22Rv1 (cell line): ENCODE data around the gene TMEM143.
"Not testable (repeated sequence)": the region's sequence is repeated elsewhere in the genome, so short reads cannot be mapped to it uniquely, and the experiment has no call there.

Source experiments
- ZFX ChIP-seq: fragments of 450-650 bp; IDR thresholded peaks from 2 replicates; pipeline ENCODE4 v1.6.1; 2017; ENCODE audit warnings: antibody characterized with exemption, borderline replicate concordance
- TF ChIP-seq, protein P1 (sequence below): fragments of 450-650 bp; IDR thresholded peaks from 2 replicates; pipeline ENCODE4 v1.5.1; 2017; ENCODE audit warnings: mild to moderate bottlenecking

DNA sequence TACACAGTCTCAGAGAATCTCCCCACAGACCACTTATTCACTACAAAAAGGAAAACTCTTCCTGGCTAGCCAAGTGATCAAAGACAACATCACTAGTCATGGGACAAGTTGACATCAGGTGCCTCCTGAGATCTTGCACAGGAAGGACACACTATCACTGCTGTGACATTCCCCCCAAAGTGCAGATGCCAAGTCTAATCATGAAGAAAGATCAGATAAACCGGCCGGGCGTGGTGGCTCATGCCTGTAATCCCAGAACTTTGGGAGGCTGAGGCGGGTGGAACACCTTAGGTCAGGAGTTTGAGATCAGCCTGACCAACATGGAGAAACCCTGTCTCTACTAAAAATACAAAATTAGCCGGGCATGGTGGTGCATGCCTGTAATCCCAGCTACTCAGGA lies 54.0 kb downstream of the TMEM143 start:
- TF ChIP-seq, protein P1, sequence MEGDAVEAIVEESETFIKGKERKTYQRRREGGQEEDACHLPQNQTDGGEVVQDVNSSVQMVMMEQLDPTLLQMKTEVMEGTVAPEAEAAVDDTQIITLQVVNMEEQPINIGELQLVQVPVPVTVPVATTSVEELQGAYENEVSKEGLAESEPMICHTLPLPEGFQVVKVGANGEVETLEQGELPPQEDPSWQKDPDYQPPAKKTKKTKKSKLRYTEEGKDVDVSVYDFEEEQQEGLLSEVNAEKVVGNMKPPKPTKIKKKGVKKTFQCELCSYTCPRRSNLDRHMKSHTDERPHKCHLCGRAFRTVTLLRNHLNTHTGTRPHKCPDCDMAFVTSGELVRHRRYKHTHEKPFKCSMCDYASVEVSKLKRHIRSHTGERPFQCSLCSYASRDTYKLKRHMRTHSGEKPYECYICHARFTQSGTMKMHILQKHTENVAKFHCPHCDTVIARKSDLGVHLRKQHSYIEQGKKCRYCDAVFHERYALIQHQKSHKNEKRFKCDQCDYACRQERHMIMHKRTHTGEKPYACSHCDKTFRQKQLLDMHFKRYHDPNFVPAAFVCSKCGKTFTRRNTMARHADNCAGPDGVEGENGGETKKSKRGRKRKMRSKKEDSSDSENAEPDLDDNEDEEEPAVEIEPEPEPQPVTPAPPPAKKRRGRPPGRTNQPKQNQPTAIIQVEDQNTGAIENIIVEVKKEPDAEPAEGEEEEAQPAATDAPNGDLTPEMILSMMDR, result not testable (repeated sequence)
- not testable (repeated sequence) for TF ChIP-seq ZFX
